Endothelial cell of umbilical vein (primary cell): ENCODE measurements around the gene ADAM33. TPM values are rescaled to one million over a fixed set of nuclear protein-coding genes. Genes with fewer than 3 reads are reported as not detected.

Experiments
- BruUV-seq: library from RNA; stranded (reverse); fragments of 400-500 nt; replicated peaks from 2 replicates; lab custom pipeline; 2021; lab: Mats Ljungman, UMichigan
- CTCF ChIA-PET: fragments of 300-600, 350-600 bp; sonication (Branson Sonifier 250); formaldehyde crosslinking; loops from one replicate; lab custom pipeline; 2021; ENCODE audit warnings: antibody characterized with exemption, inconsistent platforms; lab: Charles Lee
- POLR2A ChIA-PET: fragments of 300-600, 350-600 bp; sonication (Branson Sonifier 250); formaldehyde crosslinking; loops from one replicate; lab custom pipeline; 2021; ENCODE audit warnings: antibody characterized with exemption, inconsistent platforms; lab: Charles Lee
- DNase-seq: peaks from one replicate; pipeline ENCODE4 v3.0.0-alpha.2; 2011; ENCODE audit warnings: low read depth, low spot score
- FAIRE-seq: peaks from 2 replicates; lab custom pipeline; 2011; peaks lifted over from hg19 to GRCh38; lab: Jason Lieb, UNC
- H2AFZ ChIP-seq: 2 replicates; pipeline ENCODE4 v1.6.0; 2012; ENCODE audit warnings: low read depth, low read length, control low read depth, inconsistent platforms
- H3K27ac ChIP-seq: 2 replicates; pipeline ENCODE4 v1.5.1; 2011; ENCODE audit warnings: low read depth, mild to moderate bottlenecking, control low read depth, low read length, moderate library complexity; ENCODE audit not compliant: insufficient read depth
- H3K27me3 ChIP-seq, 2 experiments: 2 replicates each; pipeline versions ENCODE4 v1.6.0 to v1.6.1; 2011; ENCODE audit warnings: low read length in 2 of 2, mixed read lengths in 1 of 2; ENCODE audit not compliant: control insufficient read depth in 2 of 2, insufficient read depth in 2 of 2
- H3K36me3 ChIP-seq, 2 experiments: 2 replicates in 1 of 2; 3 replicates in 1 of 2; pipeline ENCODE4 v1.5.1; 2011; ENCODE audit warnings: low read length in 2 of 2, mild to moderate bottlenecking in 1 of 2, moderate library complexity in 1 of 2; ENCODE audit not compliant: control insufficient read depth in 2 of 2, insufficient read depth in 2 of 2; ENCODE audit errors: extremely low read depth in 1 of 2
- H3K4me1 ChIP-seq: 3 replicates; pipeline ENCODE4 v1.5.1; 2011; ENCODE audit warnings: mild to moderate bottlenecking, low read length; ENCODE audit not compliant: control insufficient read depth, insufficient read depth; ENCODE audit errors: extremely low read depth
- H3K4me2 ChIP-seq: 2 replicates; pipeline ENCODE4 v1.6.1; 2011; ENCODE audit warnings: low read length, control low read depth, mixed read lengths; ENCODE audit not compliant: insufficient read depth
- H3K4me3 ChIP-seq, 3 experiments: fragments of 200-600 bp in 1 of 3; sonication (generic), shearing (Covaris generic) in 1 of 3; replicated peaks in 1 of 3; 2 replicates each; pipeline ENCODE4 v1.5.1; 2011 to 2016; ENCODE audit warnings: control low read depth in 3 of 3, low read length in 3 of 3, mild to moderate bottlenecking in 2 of 3, inconsistent platforms in 1 of 3, low read depth in 1 of 3, moderate library complexity in 1 of 3; ENCODE audit not compliant: insufficient read depth in 1 of 3
- H3K79me2 ChIP-seq: 2 replicates; pipeline ENCODE4 v1.6.0; 2012; ENCODE audit warnings: low read length, inconsistent platforms; ENCODE audit not compliant: control insufficient read depth, insufficient read depth
- H3K9ac ChIP-seq: replicated peaks from 2 replicates; pipeline ENCODE3; 2011; ENCODE audit warnings: low read length, control low read depth; ENCODE audit not compliant: insufficient read depth; ENCODE audit errors: extremely low read depth
- H3K9me1 ChIP-seq: replicated peaks from 3 replicates; pipeline ENCODE4 v1.6.0; 2011; ENCODE audit warnings: mild to moderate bottlenecking, low read length; ENCODE audit not compliant: control insufficient read depth, insufficient read depth; ENCODE audit errors: extremely low read depth
- H3K9me3 ChIP-seq: replicated peaks from 2 replicates; pipeline ENCODE4 v1.5.1; 2012; ENCODE audit warnings: low read length, inconsistent platforms; ENCODE audit not compliant: control insufficient read depth, insufficient read depth
- H4K20me1 ChIP-seq: replicated peaks from 2 replicates; pipeline ENCODE3; 2011; ENCODE audit warnings: mild to moderate bottlenecking, low read length; ENCODE audit not compliant: control insufficient read depth, insufficient read depth; ENCODE audit errors: extremely low read depth
- EZH2 ChIP-seq: IDR thresholded peaks from 2 replicates; pipeline ENCODE4 v1.6.1; 2012; ENCODE audit warnings: borderline replicate concordance, low read depth, mild to moderate bottlenecking, moderate library complexity, low read length, inconsistent platforms; ENCODE audit not compliant: severe bottlenecking
- FOS ChIP-seq: IDR thresholded peaks from 2 replicates; pipeline ENCODE4 v1.6.1; 2011; ENCODE audit warnings: mild to moderate bottlenecking, low read length, moderate library complexity, borderline replicate concordance; ENCODE audit not compliant: insufficient read depth
- GATA2 ChIP-seq: IDR thresholded peaks from 2 replicates; pipeline ENCODE4 v1.7.0; 2011; ENCODE audit warnings: low read depth, mild to moderate bottlenecking, moderate library complexity, mixed read lengths, low read length; ENCODE audit not compliant: insufficient read length, insufficient read depth
- JUN ChIP-seq: IDR thresholded peaks from 2 replicates; pipeline ENCODE4 v1.6.1; 2011; ENCODE audit warnings: borderline replicate concordance, low read depth; ENCODE audit not compliant: insufficient read length, insufficient read depth
- MYC ChIP-seq: IDR thresholded peaks from one replicate; pipeline ENCODE4 v1.6.1; 2011; ENCODE audit warnings: mild to moderate bottlenecking, low read depth, low read length
- POLR2A ChIP-seq: IDR thresholded peaks from 2 replicates; pipeline ENCODE4 v1.6.1; 2012; ENCODE audit warnings: low read depth, mild to moderate bottlenecking, control low read depth, low read length
- POLR2AphosphoS5 ChIP-seq: IDR thresholded peaks from 2 replicates; pipeline ENCODE4 v1.6.1; 2012; ENCODE audit warnings: low read depth, mild to moderate bottlenecking, control low read depth, low read length, moderate library complexity; ENCODE audit not compliant: insufficient read depth
- dilution Hi-C: fragments of 300-500 bp; cut with MboI; formaldehyde crosslinking; loops from one replicate; pipeline ENCODE4 v1.15.0; 2019; ENCODE audit warnings: low sequenced_read_pairs; ENCODE audit not compliant: extremely low pct_ligation_motif_present
- intact Hi-C: fragments of 100-400 bp; cut with micrococcal nuclease; formaldehyde crosslinking; loops from one replicate; pipeline ENCODE4 v1.10.0; 2022
- polyA plus RNA-seq, 4 experiments: library from polyadenylated mRNA; depleted of rRNA in 3 of 4; stranded (reverse) in 3 of 4; unstranded in 1 of 4; fragments of >200 nt; gene quantifications; 2 replicates each; pipeline versions ENCODE4 v1.2.1 to v1.2.3, GENCODE V29; 2011 to 2012; ENCODE audit warnings: missing spikeins in 1 of 4
- total RNA-seq: library from RNA; stranded (reverse); gene quantifications from 2 replicates; pipeline ENCODE4 v1.2.3, GENCODE V29; 2021
- TF ChIP-seq, protein P1 (sequence below), 2 donors: IDR thresholded peaks; 1 replicate in 1 of 2; 2 replicates in 1 of 2; pipeline ENCODE4 v1.5.1; 2011; ENCODE audit warnings: low read length in 2 of 2, mild to moderate bottlenecking in 2 of 2, moderate library complexity in 2 of 2, control low read depth in 1 of 2, inconsistent platforms in 1 of 2, low read depth in 1 of 2; ENCODE audit not compliant: insufficient read depth in 1 of 2; ENCODE audit errors: extremely low read depth in 1 of 2
- TF ChIP-seq, protein P2 (sequence below): IDR thresholded peaks from 2 replicates; pipeline ENCODE4 v1.6.1; 2011; ENCODE audit not compliant: insufficient read depth, insufficient read length

The ADAM33 gene
- total and polyA plus RNA-seq, 2 donors (not counting 3 experiments of a cell fraction or from before 2014, with no cell fraction given), result 0.06 to 0.18 TPM

DNA sequence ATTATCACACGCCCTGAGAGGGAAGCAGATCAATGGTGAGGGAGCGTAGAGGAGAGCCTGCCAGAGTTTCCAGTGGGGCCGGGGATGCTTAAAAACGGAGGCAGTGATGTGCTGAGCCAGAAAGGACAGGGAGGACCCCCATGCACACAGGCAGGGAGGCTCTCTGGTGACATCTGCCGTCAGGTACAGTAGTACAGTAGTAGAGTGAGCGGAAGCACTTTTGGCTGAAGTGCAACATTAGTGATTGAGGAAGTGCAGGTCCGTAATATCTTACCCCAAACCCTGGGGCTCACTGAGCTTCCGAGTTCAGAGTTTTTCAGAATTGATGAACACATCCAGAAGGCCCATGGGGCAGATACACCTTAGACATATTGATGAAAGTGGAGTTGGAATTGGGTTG lies 60.7 kb downstream of the ADAM33 start:
- POLR2A ChIA-PET, result no interaction called here
- no peak for FAIRE-seq
- dilution Hi-C loops, result no loop called here

More for the DNA sequence above, 60.7 kb downstream of the ADAM33 start:
- CTCF ChIA-PET, result interaction anchor here (1.0 to 1.2 kb wide), 2 partner anchors 8 to 11 kb away, joined by 3 read pairs; no protein-coding TSS in a partner anchor
- Histone ChIP-seq H3K79me2 (no peaks in the 10 kb centered on the region), H3K27ac (no peak overlapping the region), H3K9ac (no peak overlapping the region), H3K9me1 (no peaks in the 10 kb centered on the region), H3K27me3 (no peaks in the 10 kb centered on the region), H3K4me3 (no peak overlapping the region), H3K4me2 (no peak overlapping the region), H3K4me1 (no peaks in the 10 kb centered on the region), H3K36me3 (no peaks in the 10 kb centered on the region), H4K20me1 (no peaks in the 10 kb centered on the region), H2AFZ (no peak overlapping the region), H3K9me3 (no peaks in the 10 kb centered on the region)
- DNase-seq, result no peak
- no peak for TF ChIP-seq POLR2A
- TF ChIP-seq MYC, result no peak
- TF ChIP-seq, protein P1, sequence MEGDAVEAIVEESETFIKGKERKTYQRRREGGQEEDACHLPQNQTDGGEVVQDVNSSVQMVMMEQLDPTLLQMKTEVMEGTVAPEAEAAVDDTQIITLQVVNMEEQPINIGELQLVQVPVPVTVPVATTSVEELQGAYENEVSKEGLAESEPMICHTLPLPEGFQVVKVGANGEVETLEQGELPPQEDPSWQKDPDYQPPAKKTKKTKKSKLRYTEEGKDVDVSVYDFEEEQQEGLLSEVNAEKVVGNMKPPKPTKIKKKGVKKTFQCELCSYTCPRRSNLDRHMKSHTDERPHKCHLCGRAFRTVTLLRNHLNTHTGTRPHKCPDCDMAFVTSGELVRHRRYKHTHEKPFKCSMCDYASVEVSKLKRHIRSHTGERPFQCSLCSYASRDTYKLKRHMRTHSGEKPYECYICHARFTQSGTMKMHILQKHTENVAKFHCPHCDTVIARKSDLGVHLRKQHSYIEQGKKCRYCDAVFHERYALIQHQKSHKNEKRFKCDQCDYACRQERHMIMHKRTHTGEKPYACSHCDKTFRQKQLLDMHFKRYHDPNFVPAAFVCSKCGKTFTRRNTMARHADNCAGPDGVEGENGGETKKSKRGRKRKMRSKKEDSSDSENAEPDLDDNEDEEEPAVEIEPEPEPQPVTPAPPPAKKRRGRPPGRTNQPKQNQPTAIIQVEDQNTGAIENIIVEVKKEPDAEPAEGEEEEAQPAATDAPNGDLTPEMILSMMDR (IDR thresholded peaks at IDR 0.05; ENCODE audit: extremely low read depth in 1 of 2, insufficient read depth in 1 of 2, low read depth in 1 of 2, low read length in 2 of 2), result no peak
- no peak for TF ChIP-seq POLR2AphosphoS5
- TF ChIP-seq GATA2, result no peak
- TF ChIP-seq FOS, result no peak
- no peak for TF ChIP-seq JUN
- no peak for TF ChIP-seq EZH2
- TF ChIP-seq, protein P2, sequence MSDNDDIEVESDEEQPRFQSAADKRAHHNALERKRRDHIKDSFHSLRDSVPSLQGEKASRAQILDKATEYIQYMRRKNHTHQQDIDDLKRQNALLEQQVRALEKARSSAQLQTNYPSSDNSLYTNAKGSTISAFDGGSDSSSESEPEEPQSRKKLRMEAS, result no peak
- BruUV-seq, result no TSS peak
- intact Hi-C loops, result no loop called here

Other genes starting within 250 kb of the ADAM33 start
- 33.1 and 35.1 TPM in 2 replicates for gene ATRN, start 211.0 kb downstream of the ADAM33 start, total RNA-seq
- gene ATRN, start 211.0 kb downstream of the ADAM33 start, polyA plus RNA-seq, result 31.5 and 32.3 TPM in 2 replicates
- not detected in 2 replicates for gene GFRA4, start 18.6 kb downstream of the ADAM33 start, total RNA-seq
- gene GFRA4, start 18.6 kb downstream of the ADAM33 start, polyA plus RNA-seq, result not detected in 2 replicates
- gene SIGLEC1, start 30.6 kb upstream of the ADAM33 start, total RNA-seq, result not detected in 2 replicates
- not detected in 2 replicates for gene SIGLEC1, start 30.6 kb upstream of the ADAM33 start, polyA plus RNA-seq
- gene HSPA12B, start 50.7 kb upstream of the ADAM33 start, total RNA-seq, result 3.4 and 6.6 TPM in 2 replicates
- 3.6 and 3.7 TPM in 2 replicates for gene HSPA12B, start 50.7 kb upstream of the ADAM33 start, polyA plus RNA-seq
- gene ADISSP, start 85.7 kb upstream of the ADAM33 start, total RNA-seq, result 55.0 and 55.8 TPM in 2 replicates
- 67.5 and 77.3 TPM in 2 replicates for gene ADISSP, start 85.7 kb upstream of the ADAM33 start, polyA plus RNA-seq
- 0.32 and 0.44 TPM in 2 replicates for gene SPEF1, start 99.4 kb upstream of the ADAM33 start, total RNA-seq
- gene SPEF1, start 99.4 kb upstream of the ADAM33 start, polyA plus RNA-seq, result 0.07 and 0.10 TPM in 2 replicates
- gene CENPB, start 104.7 kb upstream of the ADAM33 start, total RNA-seq, result 82.2 and 90.3 TPM in 2 replicates
- gene CENPB, start 104.7 kb upstream of the ADAM33 start, polyA plus RNA-seq, result 30.4 and 35.7 TPM in 2 replicates
- 62.2 and 76.5 TPM in 2 replicates for gene CDC25B, start 114.3 kb upstream of the ADAM33 start, total RNA-seq
- gene CDC25B, start 114.3 kb upstream of the ADAM33 start, polyA plus RNA-seq, result 45.3 and 46.7 TPM in 2 replicates
- gene AP5S1, start 138.5 kb upstream of the ADAM33 start, total RNA-seq, result 19.2 and 22.0 TPM in 2 replicates
- gene AP5S1, start 138.5 kb upstream of the ADAM33 start, polyA plus RNA-seq, result 15.7 and 20.1 TPM in 2 replicates
- 35.1 and 40.7 TPM in 2 replicates for gene MAVS, start 164.8 kb upstream of the ADAM33 start, total RNA-seq
- 17.9 and 18.8 TPM in 2 replicates for gene MAVS, start 164.8 kb upstream of the ADAM33 start, polyA plus RNA-seq
- 54.3 and 55.3 TPM in 2 replicates for gene PANK2, start 207.4 kb upstream of the ADAM33 start, total RNA-seq
- 18.4 and 18.9 TPM in 2 replicates for gene PANK2, start 207.4 kb upstream of the ADAM33 start, polyA plus RNA-seq